Loucy (cell line): ENCODE results near the gene PRDM5.

Source experiments
- H2AFZ ChIP-seq: fragments of 200-600 bp; sonication (generic); 2 replicates; pipeline ENCODE4 v1.6.0; 2016; ENCODE audit warnings: antibody characterized with exemption, mild to moderate bottlenecking, low read length, moderate library complexity
- H3F3A ChIP-seq: fragments of 200-600 bp; 2 replicates; pipeline ENCODE4 v1.6.0; 2016; ENCODE audit warnings: antibody characterized with exemption, low read depth, mild to moderate bottlenecking
- H3K27me3 ChIP-seq: fragments of 200-600 bp; sonication (generic); 2 replicates; pipeline ENCODE4 v1.6.1; 2014; ENCODE audit warnings: low read length, mild to moderate bottlenecking; ENCODE audit not compliant: insufficient read depth, poor library complexity, severe bottlenecking
- H3K36me3 ChIP-seq: fragments of 200-600 bp; sonication (generic); 2 replicates; pipeline ENCODE4 v1.6.1; 2016; ENCODE audit warnings: low read length; ENCODE audit not compliant: insufficient read depth
- H3K4me1 ChIP-seq: fragments of 200-600 bp; sonication (generic); 2 replicates; pipeline ENCODE4 v1.5.1; 2014; ENCODE audit warnings: low read length, mild to moderate bottlenecking; ENCODE audit not compliant: insufficient read depth, poor library complexity, severe bottlenecking
- H3K4me2 ChIP-seq: fragments of 200-600 bp; sonication (generic); 2 replicates; pipeline ENCODE4 v1.6.0; 2014; ENCODE audit warnings: antibody characterized with exemption, low read length, low read depth, mild to moderate bottlenecking; ENCODE audit not compliant: poor library complexity, severe bottlenecking
- H3K4me3 ChIP-seq: fragments of 200-600 bp; sonication (generic); 2 replicates; pipeline ENCODE4 v1.5.1; 2014; ENCODE audit warnings: low read length, mild to moderate bottlenecking, mixed read lengths; ENCODE audit not compliant: poor library complexity, severe bottlenecking
- H3K79me2 ChIP-seq: fragments of 200-600 bp; sonication (generic); 2 replicates; pipeline ENCODE4 v1.6.1; 2014; ENCODE audit warnings: low read length; ENCODE audit not compliant: insufficient read depth
- H3K9ac ChIP-seq: fragments of 200-600 bp; sonication (generic); 2 replicates; pipeline ENCODE4 v1.6.0; 2014; ENCODE audit warnings: mild to moderate bottlenecking, low read depth, low read length, moderate library complexity; ENCODE audit not compliant: poor library complexity, severe bottlenecking
- H3K9me2 ChIP-seq: fragments of 200-600 bp; sonication (generic); replicated peaks from 2 replicates; pipeline ENCODE4 v1.6.1; 2016; ENCODE audit warnings: low read depth, low read length, mixed read lengths
- H3K9me3 ChIP-seq: fragments of 200-600 bp; sonication (generic); 2 replicates; pipeline ENCODE4 v1.6.1; 2014; ENCODE audit warnings: mild to moderate bottlenecking, antibody characterized with exemption, low read length, low read depth; ENCODE audit not compliant: insufficient read depth
- H4K20me1 ChIP-seq: fragments of 200-600 bp; sonication (generic); 2 replicates; pipeline ENCODE4 v1.6.0; 2014; ENCODE audit warnings: antibody characterized with exemption, low read length, mild to moderate bottlenecking; ENCODE audit not compliant: insufficient read depth, poor library complexity, severe bottlenecking
- EZH2phosphoT487 ChIP-seq: fragments of 200-600 bp; IDR thresholded peaks from 2 replicates; pipeline ENCODE4 v1.6.1; 2018; ENCODE audit warnings: antibody characterized with exemption, mild to moderate bottlenecking, moderate library complexity, borderline replicate concordance
- TF ChIP-seq, protein P1 (sequence below): fragments of 200-600 bp; sonication (generic); conservative IDR thresholded peaks from 2 replicates; pipeline ENCODE4 v1.5.1; 2014; ENCODE audit warnings: mild to moderate bottlenecking, antibody characterized with exemption, low read length

Gene PRDM5

DNA sequence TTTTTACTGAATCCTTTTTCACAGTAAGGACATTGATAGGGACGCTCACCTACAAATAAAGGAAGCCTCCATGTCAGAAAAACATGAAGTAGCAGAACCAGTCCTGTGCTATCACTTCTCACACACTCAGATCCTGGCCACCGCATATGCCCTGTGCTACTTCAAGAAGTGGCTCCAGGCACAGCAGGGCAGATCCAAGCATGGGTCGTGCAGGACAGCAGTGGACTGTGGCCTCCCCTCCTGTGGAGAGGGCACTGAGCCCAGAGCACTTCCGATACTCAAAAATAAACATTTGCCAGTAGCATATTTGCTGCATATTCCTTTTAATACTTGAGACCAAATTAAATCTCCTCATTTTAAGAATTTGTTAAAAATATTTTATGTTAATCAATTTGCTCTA lies 167.9 kb downstream of the PRDM5 start:
- no peaks in the 10 kb centered on the region for H3K9me3 ChIP-seq
- no peaks in the 10 kb centered on the region for H3K79me2 ChIP-seq
- no peaks in the 10 kb centered on the region for H3K27me3 ChIP-seq
- no peaks in the 10 kb centered on the region for H3K36me3 ChIP-seq
- TF ChIP-seq EZH2phosphoT487 = no peak
- TF ChIP-seq, protein P1, sequence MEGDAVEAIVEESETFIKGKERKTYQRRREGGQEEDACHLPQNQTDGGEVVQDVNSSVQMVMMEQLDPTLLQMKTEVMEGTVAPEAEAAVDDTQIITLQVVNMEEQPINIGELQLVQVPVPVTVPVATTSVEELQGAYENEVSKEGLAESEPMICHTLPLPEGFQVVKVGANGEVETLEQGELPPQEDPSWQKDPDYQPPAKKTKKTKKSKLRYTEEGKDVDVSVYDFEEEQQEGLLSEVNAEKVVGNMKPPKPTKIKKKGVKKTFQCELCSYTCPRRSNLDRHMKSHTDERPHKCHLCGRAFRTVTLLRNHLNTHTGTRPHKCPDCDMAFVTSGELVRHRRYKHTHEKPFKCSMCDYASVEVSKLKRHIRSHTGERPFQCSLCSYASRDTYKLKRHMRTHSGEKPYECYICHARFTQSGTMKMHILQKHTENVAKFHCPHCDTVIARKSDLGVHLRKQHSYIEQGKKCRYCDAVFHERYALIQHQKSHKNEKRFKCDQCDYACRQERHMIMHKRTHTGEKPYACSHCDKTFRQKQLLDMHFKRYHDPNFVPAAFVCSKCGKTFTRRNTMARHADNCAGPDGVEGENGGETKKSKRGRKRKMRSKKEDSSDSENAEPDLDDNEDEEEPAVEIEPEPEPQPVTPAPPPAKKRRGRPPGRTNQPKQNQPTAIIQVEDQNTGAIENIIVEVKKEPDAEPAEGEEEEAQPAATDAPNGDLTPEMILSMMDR = no peak
- no peak overlapping the region for H3K4me2 ChIP-seq
- H4K20me1 ChIP-seq = no peaks in the 10 kb centered on the region
- no peaks in the 10 kb centered on the region for H3K9me2 ChIP-seq
- no peak overlapping the region for H2AFZ ChIP-seq
- no peaks in the 10 kb centered on the region for H3F3A ChIP-seq
- no peak overlapping the region for H3K4me3 ChIP-seq
- no peak overlapping the region for H3K9ac ChIP-seq
- H3K4me1 ChIP-seq = no peaks in the 10 kb centered on the region

- Histone ChIP-seq H3K9me3 (no peaks in the 10 kb centered on the region), H3K36me3 (no peaks in the 10 kb centered on the region), H3K27me3 (no peaks in the 10 kb centered on the region), H3K4me1 (no peaks in the 10 kb centered on the region), H3K4me2 (no peak overlapping the region), H3K79me2 (no peaks in the 10 kb centered on the region), H3F3A (no peaks in the 10 kb centered on the region), H3K4me3 (no peak overlapping the region), H4K20me1 (no peaks in the 10 kb centered on the region), H3K9ac (no peak overlapping the region), H2AFZ (no peak overlapping the region), H3K9me2 (no peaks in the 10 kb centered on the region)
- TF ChIP-seq EZH2phosphoT487 = no peak
- TF ChIP-seq, protein P1 = no peak
Observed at GRCh38 chr4:120753854-120754253, 168.7 kb downstream of the PRDM5 start.

- Histone ChIP-seq H3K9me3 (no peaks in the 10 kb centered on the region), H4K20me1 (no peaks in the 10 kb centered on the region), H3F3A (no peaks in the 10 kb centered on the region), H3K9me2 (no peaks in the 10 kb centered on the region), H3K36me3 (no peaks in the 10 kb centered on the region), H3K4me3 (no peak overlapping the region), H3K27me3 (no peaks in the 10 kb centered on the region), H3K4me2 (no peak overlapping the region), H3K79me2 (no peaks in the 10 kb centered on the region), H3K4me1 (no peaks in the 10 kb centered on the region), H2AFZ (no peak overlapping the region), H3K9ac (no peak overlapping the region)
- TF ChIP-seq EZH2phosphoT487 = no peak
- TF ChIP-seq, protein P1 = no peak
Observed at GRCh38 chr4:120750152-120750525, 172.4 kb downstream of the PRDM5 start.
